ENCODE results near the gene MARF1. TPM values are rescaled to one million over a fixed set of nuclear protein-coding genes. Genes with fewer than 3 reads are reported as not detected.
A peak's percentile ranks its signal among the peaks of the same experiment; 100 is the strongest.

MARF1 gene
- total and polyA plus RNA-seq, 4 donors = 7.0 to 19.8 (median 12.6) TPM

DNA sequence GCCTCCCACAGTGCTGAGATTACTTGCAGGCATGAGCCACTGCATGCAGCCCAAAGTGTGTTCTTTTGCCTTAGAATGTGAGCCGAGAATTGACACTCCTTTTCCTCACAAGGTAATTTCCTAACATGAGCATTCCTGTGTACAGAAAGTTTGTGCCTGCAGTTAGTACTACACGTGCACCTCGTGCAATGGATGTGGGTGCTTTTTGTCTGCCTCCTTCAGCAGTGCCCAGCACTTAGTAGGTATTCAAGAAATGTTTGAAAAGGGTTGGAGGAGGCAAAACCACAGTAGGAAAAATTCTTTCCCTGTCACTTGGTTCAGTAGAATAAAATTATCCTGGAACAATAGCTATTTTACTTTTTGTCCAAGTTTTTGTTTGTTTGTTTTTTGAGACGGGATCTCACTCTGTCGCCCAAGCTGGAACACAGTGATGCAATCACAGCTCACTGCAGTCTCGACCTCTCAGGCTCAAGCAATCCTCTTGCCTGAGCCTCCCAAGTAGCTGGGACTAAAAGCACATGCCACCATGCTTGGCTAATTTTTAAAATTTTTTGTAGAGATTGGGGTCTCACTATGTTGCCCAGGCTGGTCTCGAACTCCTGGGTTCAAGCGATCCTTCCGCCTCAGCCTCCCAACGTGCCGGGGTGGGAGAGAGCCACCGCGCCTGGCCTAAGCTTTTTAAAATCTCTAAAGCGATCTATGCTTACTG lies 9.5 kb upstream of the MARF1 start:
- no peak for DNase-seq (ENCODE audit: low spot score)
- no peak overlapping the region for H3K27ac ChIP-seq (ENCODE audit: low read depth in 1 of 2, low read length in 2 of 2)
- H3K9ac ChIP-seq (ENCODE audit: low read depth in 1 of 2, low read length in 2 of 2) = no peak overlapping the region
- H3K36me3 ChIP-seq (ENCODE audit: control insufficient read depth in 4 of 4, insufficient read depth in 3 of 4, low read depth in 1 of 4, low read length in 3 of 4) = peaks cover 0 to 1% (median 0%) of the 10 kb centered on the region in 4 donors
- H3K4me3 ChIP-seq (ENCODE audit: low read depth in 1 of 3, low read length in 3 of 3) = no peak overlapping the region
- no peaks in the 10 kb centered on the region for H3K9me3 ChIP-seq (ENCODE audit: control insufficient read depth in 4 of 4, low read length in 3 of 4)
- TF ChIP-seq GABPA (IDR thresholded peaks at IDR 0.05 in 1 of 2, conservative IDR thresholded peaks at IDR 0.05 in 1 of 2) (no peak), TAF1 (conservative IDR thresholded peaks at IDR 0.05) (no peak), FOXA1 (IDR thresholded peaks at IDR 0.05) (no peak), HNF4A (conservative IDR thresholded peaks at IDR 0.05) (no peak)
- TF ChIP-seq, protein P1, sequence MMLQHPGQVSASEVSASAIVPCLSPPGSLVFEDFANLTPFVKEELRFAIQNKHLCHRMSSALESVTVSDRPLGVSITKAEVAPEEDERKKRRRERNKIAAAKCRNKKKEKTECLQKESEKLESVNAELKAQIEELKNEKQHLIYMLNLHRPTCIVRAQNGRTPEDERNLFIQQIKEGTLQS (IDR thresholded peaks at IDR 0.05) = no peak
- TF ChIP-seq, protein P2, sequence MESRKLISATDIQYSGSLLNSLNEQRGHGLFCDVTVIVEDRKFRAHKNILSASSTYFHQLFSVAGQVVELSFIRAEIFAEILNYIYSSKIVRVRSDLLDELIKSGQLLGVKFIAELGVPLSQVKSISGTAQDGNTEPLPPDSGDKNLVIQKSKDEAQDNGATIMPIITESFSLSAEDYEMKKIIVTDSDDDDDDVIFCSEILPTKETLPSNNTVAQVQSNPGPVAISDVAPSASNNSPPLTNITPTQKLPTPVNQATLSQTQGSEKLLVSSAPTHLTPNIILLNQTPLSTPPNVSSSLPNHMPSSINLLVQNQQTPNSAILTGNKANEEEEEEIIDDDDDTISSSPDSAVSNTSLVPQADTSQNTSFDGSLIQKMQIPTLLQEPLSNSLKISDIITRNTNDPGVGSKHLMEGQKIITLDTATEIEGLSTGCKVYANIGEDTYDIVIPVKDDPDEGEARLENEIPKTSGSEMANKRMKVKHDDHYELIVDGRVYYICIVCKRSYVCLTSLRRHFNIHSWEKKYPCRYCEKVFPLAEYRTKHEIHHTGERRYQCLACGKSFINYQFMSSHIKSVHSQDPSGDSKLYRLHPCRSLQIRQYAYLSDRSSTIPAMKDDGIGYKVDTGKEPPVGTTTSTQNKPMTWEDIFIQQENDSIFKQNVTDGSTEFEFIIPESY (IDR thresholded peaks at IDR 0.05) = no peak
- TF ChIP-seq, protein P3, sequence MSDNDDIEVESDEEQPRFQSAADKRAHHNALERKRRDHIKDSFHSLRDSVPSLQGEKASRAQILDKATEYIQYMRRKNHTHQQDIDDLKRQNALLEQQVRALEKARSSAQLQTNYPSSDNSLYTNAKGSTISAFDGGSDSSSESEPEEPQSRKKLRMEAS (IDR thresholded peaks at IDR 0.05) = no peak
- no peaks in the 10 kb centered on the region for H3K27me3 ChIP-seq (ENCODE audit: control insufficient read depth in 4 of 4, insufficient read depth in 4 of 4, low read length in 3 of 4)
- 86% methylated on average over 14 of the region's 14 CpGs for WGBS
- H3K4me1 ChIP-seq (ENCODE audit: control insufficient read depth in 4 of 4, insufficient read depth in 4 of 4, low read length in 3 of 4) = peaks cover 0 to 17% (median 11%) of the 10 kb centered on the region in 4 donors

DNA sequence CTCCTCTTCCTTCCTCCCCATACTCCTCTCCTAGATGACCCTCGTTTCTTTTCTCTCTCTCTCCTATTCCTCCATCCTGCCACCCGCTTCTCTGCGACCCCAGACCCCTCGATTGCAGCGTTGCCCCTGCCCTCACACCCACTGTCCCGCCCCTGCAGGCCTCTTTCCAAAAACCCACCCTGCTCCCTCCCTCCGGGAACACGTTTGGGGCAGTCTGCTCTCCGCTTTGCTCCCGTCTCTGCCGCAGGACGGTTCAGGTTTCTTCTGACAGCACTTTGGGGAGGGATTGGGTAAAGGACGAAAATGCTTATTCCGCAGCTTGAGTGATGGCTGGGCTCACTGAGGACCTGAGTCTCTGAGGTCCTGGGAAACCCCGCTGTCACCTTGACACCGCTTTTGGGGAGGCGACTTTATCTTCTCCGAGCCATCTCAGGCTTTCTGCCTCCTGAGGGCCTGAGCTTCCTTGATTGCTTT lies 7.8 kb upstream of the MARF1 start:
- Histone ChIP-seq H3K9ac (ENCODE audit: low read depth in 1 of 2, low read length in 2 of 2) (peak overlapping the region; percentile 81 to 86), H3K4me3 (ENCODE audit: low read depth in 1 of 3, low read length in 3 of 3) (peak overlapping the region; percentile 87 to 97 (median 92)), H3K36me3 (ENCODE audit: control insufficient read depth in 4 of 4, insufficient read depth in 3 of 4, low read depth in 1 of 4, low read length in 3 of 4) (peaks cover 0 to 1% (median 0%) of the 10 kb centered on the region in 4 donors), H3K27me3 (ENCODE audit: control insufficient read depth in 4 of 4, insufficient read depth in 4 of 4, low read length in 3 of 4) (no peaks in the 10 kb centered on the region), H3K4me1 (ENCODE audit: control insufficient read depth in 4 of 4, insufficient read depth in 4 of 4, low read length in 3 of 4) (peaks cover 0 to 17% (median 11%) of the 10 kb centered on the region in 4 donors), H3K27ac (ENCODE audit: low read depth in 1 of 2, low read length in 2 of 2) (peak overlapping the region; percentile 79 to 83), H3K9me3 (ENCODE audit: control insufficient read depth in 4 of 4, low read length in 3 of 4) (no peaks in the 10 kb centered on the region)
- TF ChIP-seq JUND (IDR thresholded peaks at IDR 0.05) (no peak), YY1 (IDR thresholded peaks at IDR 0.05) (no peak), RXRA (IDR thresholded peaks at IDR 0.05) (no peak), HNF4A (conservative IDR thresholded peaks at IDR 0.05) (no peak)
- TF ChIP-seq, protein P4, sequence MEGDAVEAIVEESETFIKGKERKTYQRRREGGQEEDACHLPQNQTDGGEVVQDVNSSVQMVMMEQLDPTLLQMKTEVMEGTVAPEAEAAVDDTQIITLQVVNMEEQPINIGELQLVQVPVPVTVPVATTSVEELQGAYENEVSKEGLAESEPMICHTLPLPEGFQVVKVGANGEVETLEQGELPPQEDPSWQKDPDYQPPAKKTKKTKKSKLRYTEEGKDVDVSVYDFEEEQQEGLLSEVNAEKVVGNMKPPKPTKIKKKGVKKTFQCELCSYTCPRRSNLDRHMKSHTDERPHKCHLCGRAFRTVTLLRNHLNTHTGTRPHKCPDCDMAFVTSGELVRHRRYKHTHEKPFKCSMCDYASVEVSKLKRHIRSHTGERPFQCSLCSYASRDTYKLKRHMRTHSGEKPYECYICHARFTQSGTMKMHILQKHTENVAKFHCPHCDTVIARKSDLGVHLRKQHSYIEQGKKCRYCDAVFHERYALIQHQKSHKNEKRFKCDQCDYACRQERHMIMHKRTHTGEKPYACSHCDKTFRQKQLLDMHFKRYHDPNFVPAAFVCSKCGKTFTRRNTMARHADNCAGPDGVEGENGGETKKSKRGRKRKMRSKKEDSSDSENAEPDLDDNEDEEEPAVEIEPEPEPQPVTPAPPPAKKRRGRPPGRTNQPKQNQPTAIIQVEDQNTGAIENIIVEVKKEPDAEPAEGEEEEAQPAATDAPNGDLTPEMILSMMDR (IDR thresholded peaks at IDR 0.05; ENCODE audit: low read depth, low read length, missing input control) = no peak
- TF ChIP-seq, protein P5, sequence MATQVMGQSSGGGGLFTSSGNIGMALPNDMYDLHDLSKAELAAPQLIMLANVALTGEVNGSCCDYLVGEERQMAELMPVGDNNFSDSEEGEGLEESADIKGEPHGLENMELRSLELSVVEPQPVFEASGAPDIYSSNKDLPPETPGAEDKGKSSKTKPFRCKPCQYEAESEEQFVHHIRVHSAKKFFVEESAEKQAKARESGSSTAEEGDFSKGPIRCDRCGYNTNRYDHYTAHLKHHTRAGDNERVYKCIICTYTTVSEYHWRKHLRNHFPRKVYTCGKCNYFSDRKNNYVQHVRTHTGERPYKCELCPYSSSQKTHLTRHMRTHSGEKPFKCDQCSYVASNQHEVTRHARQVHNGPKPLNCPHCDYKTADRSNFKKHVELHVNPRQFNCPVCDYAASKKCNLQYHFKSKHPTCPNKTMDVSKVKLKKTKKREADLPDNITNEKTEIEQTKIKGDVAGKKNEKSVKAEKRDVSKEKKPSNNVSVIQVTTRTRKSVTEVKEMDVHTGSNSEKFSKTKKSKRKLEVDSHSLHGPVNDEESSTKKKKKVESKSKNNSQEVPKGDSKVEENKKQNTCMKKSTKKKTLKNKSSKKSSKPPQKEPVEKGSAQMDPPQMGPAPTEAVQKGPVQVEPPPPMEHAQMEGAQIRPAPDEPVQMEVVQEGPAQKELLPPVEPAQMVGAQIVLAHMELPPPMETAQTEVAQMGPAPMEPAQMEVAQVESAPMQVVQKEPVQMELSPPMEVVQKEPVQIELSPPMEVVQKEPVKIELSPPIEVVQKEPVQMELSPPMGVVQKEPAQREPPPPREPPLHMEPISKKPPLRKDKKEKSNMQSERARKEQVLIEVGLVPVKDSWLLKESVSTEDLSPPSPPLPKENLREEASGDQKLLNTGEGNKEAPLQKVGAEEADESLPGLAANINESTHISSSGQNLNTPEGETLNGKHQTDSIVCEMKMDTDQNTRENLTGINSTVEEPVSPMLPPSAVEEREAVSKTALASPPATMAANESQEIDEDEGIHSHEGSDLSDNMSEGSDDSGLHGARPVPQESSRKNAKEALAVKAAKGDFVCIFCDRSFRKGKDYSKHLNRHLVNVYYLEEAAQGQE (IDR thresholded peaks at IDR 0.05) = no peak
- 9% methylated on average over 18 of the region's 18 CpGs for WGBS
- peak; percentile 45 for DNase-seq (ENCODE audit: low spot score)
